ENCODE results near the gene OTUB1.

- TF ChIP-seq HNRNPLL (IDR thresholded peaks at IDR 0.05; ENCODE audit: low read depth, low read length, poor library complexity, severe bottlenecking) (no peak), ZNF564 (CRISPR knock-in tag; IDR thresholded peaks at IDR 0.05) (no peak), GABPB1 (CRISPR knock-in tag; IDR thresholded peaks at IDR 0.05) (no peak), CTCF (CRISPR knock-in tag; IDR thresholded peaks at IDR 0.05) (no peak), EP300 (IDR thresholded peaks at IDR 0.05; ENCODE audit: low read depth in 2 of 2, low read length in 2 of 2) (no peak), EP300 (CRISPR knock-in tag; IDR thresholded peaks at IDR 0.05; ENCODE audit: borderline replicate concordance) (no peak)
- TF ChIP-seq, protein P1, sequence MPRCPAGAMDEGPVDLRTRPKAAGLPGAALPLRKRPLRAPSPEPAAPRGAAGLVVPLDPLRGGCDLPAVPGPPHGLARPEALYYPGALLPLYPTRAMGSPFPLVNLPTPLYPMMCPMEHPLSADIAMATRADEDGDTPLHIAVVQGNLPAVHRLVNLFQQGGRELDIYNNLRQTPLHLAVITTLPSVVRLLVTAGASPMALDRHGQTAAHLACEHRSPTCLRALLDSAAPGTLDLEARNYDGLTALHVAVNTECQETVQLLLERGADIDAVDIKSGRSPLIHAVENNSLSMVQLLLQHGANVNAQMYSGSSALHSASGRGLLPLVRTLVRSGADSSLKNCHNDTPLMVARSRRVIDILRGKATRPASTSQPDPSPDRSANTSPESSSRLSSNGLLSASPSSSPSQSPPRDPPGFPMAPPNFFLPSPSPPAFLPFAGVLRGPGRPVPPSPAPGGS (CRISPR knock-in tag; IDR thresholded peaks at IDR 0.05): no peak
Observed at GRCh38 chr11:63940786-63941185, 45.5 kb upstream of the OTUB1 start.
